Endodermal cell (in vitro differentiated cells): ENCODE data around the gene MIPEP. TPM values are rescaled to one million over a fixed set of nuclear protein-coding genes. Genes with fewer than 3 reads are reported as not detected.

Experiments used
- DNase-seq: peaks from one replicate; pipeline ENCODE4 v3.0.0-alpha.2; 2017
- H3K27ac ChIP-seq: 2 replicates; pipeline ENCODE4 v1.5.1; 2013; ENCODE audit warnings: mild to moderate bottlenecking, low read depth, low read length, moderate library complexity
- H3K27me3 ChIP-seq: 2 replicates; pipeline ENCODE4 v1.6.1; 2013; ENCODE audit warnings: mild to moderate bottlenecking, low read length, moderate library complexity; ENCODE audit not compliant: insufficient read depth, control insufficient read depth, poor library complexity, severe bottlenecking
- H3K36me3 ChIP-seq: 2 replicates; pipeline ENCODE4 v1.7.0; 2013; ENCODE audit warnings: mild to moderate bottlenecking, low read length, moderate library complexity; ENCODE audit not compliant: control insufficient read depth, insufficient read depth
- H3K4me1 ChIP-seq: one replicate; pipeline ENCODE4 v1.7.0; 2013; ENCODE audit warnings: low read length; ENCODE audit not compliant: control insufficient read depth, insufficient read depth
- H3K4me3 ChIP-seq: 2 replicates; pipeline ENCODE4 v1.5.1; 2013; ENCODE audit warnings: mild to moderate bottlenecking, low read length, moderate library complexity
- H3K9ac ChIP-seq: 2 replicates; pipeline ENCODE4 v1.6.1; 2013; ENCODE audit warnings: mild to moderate bottlenecking, low read length, moderate library complexity; ENCODE audit not compliant: poor library complexity, severe bottlenecking; ENCODE audit errors: extremely low read depth
- H3K9me3 ChIP-seq: 2 replicates; pipeline ENCODE4 v1.6.1; 2013; ENCODE audit warnings: mild to moderate bottlenecking, low read length, moderate library complexity; ENCODE audit not compliant: control insufficient read depth
- H3K27ac Mint-ChIP-seq: 2 replicates; pipeline ENCODE4 v1.8.0; 2020; ENCODE audit warnings: mixed read lengths
- H3K27me3 Mint-ChIP-seq: 2 replicates; pipeline ENCODE4 v1.8.0; 2021; ENCODE audit warnings: mild to moderate bottlenecking, mixed read lengths; ENCODE audit not compliant: insufficient read depth
- H3K36me3 Mint-ChIP-seq: 2 replicates; pipeline ENCODE4 v1.8.0; 2020; ENCODE audit warnings: low read depth, mixed read lengths
- H3K4me1 Mint-ChIP-seq: 2 replicates; pipeline ENCODE4 v1.8.0; 2020; ENCODE audit warnings: mixed read lengths
- H3K4me3 Mint-ChIP-seq: 2 replicates; pipeline ENCODE4 v1.8.0; 2020; ENCODE audit warnings: mild to moderate bottlenecking, moderate library complexity, mixed read lengths
- H3K9me3 Mint-ChIP-seq: 2 replicates; pipeline ENCODE4 v1.8.0; 2020; ENCODE audit warnings: mild to moderate bottlenecking, mixed read lengths
- WGBS, 2 experiments: methylation state at CpG; one replicate each; pipeline versions ENCODE4 v1.1.5 to v1.1.7; 2013; ENCODE audit warnings: missing lambda C conversion rate in 2 of 2, mixed read lengths in 1 of 2; ENCODE audit not compliant: insufficient coverage in 1 of 2, insufficient read length in 1 of 2; 5-methylcytosine and 5-hydroxymethylcytosine counted together
- total RNA-seq, 2 donors: library from RNA; stranded (reverse); fragmentation: NEBNext Ultra II Directional in 1 of 2; extraction: Animal tissue kit (Norgen Biotek cat#: 25700) in 1 of 2; gene quantifications; 2 replicates in 1 of 2; 3 replicates in 1 of 2; pipeline ENCODE4 v1.2.1, GENCODE V29; 2021
- TF ChIP-seq, protein P1 (sequence below): fragments of 200-600 bp; sonication (generic); conservative IDR thresholded peaks from 2 replicates; pipeline ENCODE4 v1.5.0; 2021; ENCODE audit warnings: antibody characterized with exemption, mild to moderate bottlenecking

MIPEP gene
- total RNA-seq, 2 donors from 2014 or later, result 23.1 to 23.9 TPM

- H3K27ac Mint-ChIP-seq, result no peak overlapping the region
- H3K36me3 ChIP-seq, result no peaks in the 10 kb centered on the region
- DNase-seq, result no peak
- no peaks in the 10 kb centered on the region for H3K36me3 Mint-ChIP-seq
- no peak overlapping the region for H3K27ac ChIP-seq
- no peaks in the 10 kb centered on the region for H3K4me1 ChIP-seq
- H3K9me3 ChIP-seq, result no peaks in the 10 kb centered on the region
- H3K4me1 Mint-ChIP-seq, result peaks cover 8% of the 10 kb centered on the region
- H3K4me3 ChIP-seq, result no peak overlapping the region
- H3K4me3 Mint-ChIP-seq, result no peak overlapping the region
- no peaks in the 10 kb centered on the region for H3K9me3 Mint-ChIP-seq
- TF ChIP-seq, protein P1, sequence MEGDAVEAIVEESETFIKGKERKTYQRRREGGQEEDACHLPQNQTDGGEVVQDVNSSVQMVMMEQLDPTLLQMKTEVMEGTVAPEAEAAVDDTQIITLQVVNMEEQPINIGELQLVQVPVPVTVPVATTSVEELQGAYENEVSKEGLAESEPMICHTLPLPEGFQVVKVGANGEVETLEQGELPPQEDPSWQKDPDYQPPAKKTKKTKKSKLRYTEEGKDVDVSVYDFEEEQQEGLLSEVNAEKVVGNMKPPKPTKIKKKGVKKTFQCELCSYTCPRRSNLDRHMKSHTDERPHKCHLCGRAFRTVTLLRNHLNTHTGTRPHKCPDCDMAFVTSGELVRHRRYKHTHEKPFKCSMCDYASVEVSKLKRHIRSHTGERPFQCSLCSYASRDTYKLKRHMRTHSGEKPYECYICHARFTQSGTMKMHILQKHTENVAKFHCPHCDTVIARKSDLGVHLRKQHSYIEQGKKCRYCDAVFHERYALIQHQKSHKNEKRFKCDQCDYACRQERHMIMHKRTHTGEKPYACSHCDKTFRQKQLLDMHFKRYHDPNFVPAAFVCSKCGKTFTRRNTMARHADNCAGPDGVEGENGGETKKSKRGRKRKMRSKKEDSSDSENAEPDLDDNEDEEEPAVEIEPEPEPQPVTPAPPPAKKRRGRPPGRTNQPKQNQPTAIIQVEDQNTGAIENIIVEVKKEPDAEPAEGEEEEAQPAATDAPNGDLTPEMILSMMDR, result no peak
- H3K27me3 ChIP-seq, result peaks cover 20% of the 10 kb centered on the region
- no peak overlapping the region for H3K9ac ChIP-seq
- WGBS, 2 experiments, result 83 to 92% methylated on average over 1 to 3 of the region's 3 CpGs
- peaks cover 28% of the 10 kb centered on the region for H3K27me3 Mint-ChIP-seq
Observed at GRCh38 chr13:23692816-23693215, 196.4 kb downstream of the MIPEP start.

- peaks cover 9% of the 10 kb centered on the region for H3K27me3 Mint-ChIP-seq
- no peak overlapping the region for H3K4me3 Mint-ChIP-seq
- 86 to 90% methylated on average over 2 to 3 of the region's 3 CpGs for WGBS, 2 experiments
- DNase-seq, result no peak
- H3K36me3 Mint-ChIP-seq, result no peaks in the 10 kb centered on the region
- no peaks in the 10 kb centered on the region for H3K4me1 Mint-ChIP-seq
- TF ChIP-seq, protein P1, result no peak
- H3K27me3 ChIP-seq, result no peaks in the 10 kb centered on the region
- H3K9me3 ChIP-seq, result no peaks in the 10 kb centered on the region
- no peaks in the 10 kb centered on the region for H3K4me1 ChIP-seq
- peaks cover 7% of the 10 kb centered on the region for H3K9me3 Mint-ChIP-seq
- H3K4me3 ChIP-seq, result no peak overlapping the region
- no peak overlapping the region for H3K27ac ChIP-seq
- H3K9ac ChIP-seq, result no peak overlapping the region
- H3K36me3 ChIP-seq, result no peaks in the 10 kb centered on the region
- no peak overlapping the region for H3K27ac Mint-ChIP-seq
Observed at GRCh38 chr13:23690668-23691067, 198.5 kb downstream of the MIPEP start.

GRCh38 chr13:23688336-23688735, 200.9 kb downstream of the MIPEP start:
- H3K4me1 ChIP-seq, result no peaks in the 10 kb centered on the region
- TF ChIP-seq, protein P1, result no peak
- Mint-ChIP-seq H3K4me3 (no peak overlapping the region), H3K9me3 (peaks cover 27% of the 10 kb centered on the region), H3K36me3 (no peaks in the 10 kb centered on the region), H3K27me3 (no peaks in the 10 kb centered on the region), H3K4me1 (no peaks in the 10 kb centered on the region), H3K27ac (no peak overlapping the region)
- no peak overlapping the region for H3K27ac ChIP-seq
- DNase-seq, result no peak
- no peaks in the 10 kb centered on the region for H3K27me3 ChIP-seq
- H3K9ac ChIP-seq, result no peak overlapping the region
- 88 to 100% methylated on average over 1 to 2 of the region's 3 CpGs for WGBS, 2 experiments
- no peaks in the 10 kb centered on the region for H3K36me3 ChIP-seq
- H3K9me3 ChIP-seq, result peaks cover 22% of the 10 kb centered on the region
- H3K4me3 ChIP-seq, result no peak overlapping the region
